H9 (cell line): ENCODE data around the gene RAB30. TPM values are rescaled to one million over a fixed set of nuclear protein-coding genes. Genes with fewer than 3 reads are reported as not detected.

Experiments
- DNase-seq: peaks from one replicate; pipeline ENCODE4 v3.0.0-alpha.2; 2017
- H2AFZ ChIP-seq: one replicate; pipeline ENCODE4 v1.6.1; 2013; ENCODE audit warnings: mild to moderate bottlenecking, low read length, control low read depth, moderate library complexity
- H2AK5ac ChIP-seq: 2 replicates; pipeline ENCODE4 v1.6.1; 2013; ENCODE audit warnings: low read length, control low read depth, mixed read lengths; ENCODE audit not compliant: insufficient read length
- H2BK120ac ChIP-seq: one replicate; pipeline ENCODE4 v1.6.1; 2013; ENCODE audit warnings: low read depth, mild to moderate bottlenecking, low read length, control low read depth, inconsistent platforms; ENCODE audit not compliant: poor library complexity, severe bottlenecking
- H2BK12ac ChIP-seq: 2 replicates; pipeline ENCODE4 v1.6.1; 2013; ENCODE audit warnings: low read length, control low read depth, mixed read lengths, low read depth; ENCODE audit not compliant: insufficient read length
- H2BK15ac ChIP-seq: 2 replicates; pipeline ENCODE4 v1.6.1; 2013; ENCODE audit warnings: low read depth, low read length, control low read depth
- H2BK20ac ChIP-seq: one replicate; pipeline ENCODE4 v1.6.1; 2013; ENCODE audit warnings: low read depth, mild to moderate bottlenecking, low read length, control low read depth, inconsistent platforms; ENCODE audit not compliant: poor library complexity, severe bottlenecking
- H2BK5ac ChIP-seq: 2 replicates; pipeline ENCODE4 v1.6.1; 2013; ENCODE audit warnings: low read length, control low read depth, mixed read lengths; ENCODE audit not compliant: insufficient read length
- H3K14ac ChIP-seq: 2 replicates; pipeline ENCODE4 v1.6.1; 2013; ENCODE audit warnings: low read length, control low read depth; ENCODE audit not compliant: insufficient read depth
- H3K18ac ChIP-seq: 2 replicates; pipeline ENCODE4 v1.6.1; 2013; ENCODE audit warnings: low read depth, mild to moderate bottlenecking, mixed read lengths, low read length, control low read depth; ENCODE audit not compliant: insufficient read length
- H3K23ac ChIP-seq: 2 replicates; pipeline ENCODE4 v1.6.1; 2013; ENCODE audit warnings: low read length, control low read depth, mixed read lengths, low read depth; ENCODE audit not compliant: insufficient read length
- H3K23me2 ChIP-seq: 2 replicates; pipeline ENCODE4 v1.6.1; 2013; ENCODE audit warnings: low read depth, mild to moderate bottlenecking, mixed read lengths, low read length, control low read depth; ENCODE audit not compliant: insufficient read length, poor library complexity, severe bottlenecking
- H3K27ac ChIP-seq: 2 replicates; pipeline ENCODE4 v1.5.1; 2013; ENCODE audit warnings: low read length, control low read depth, mixed read lengths, low read depth; ENCODE audit not compliant: insufficient read length
- H3K27me3 ChIP-seq: 2 replicates; pipeline ENCODE4 v1.6.1; 2013; ENCODE audit warnings: low read length, control low read depth, inconsistent platforms; ENCODE audit not compliant: insufficient read depth
- H3K4ac ChIP-seq: 2 replicates; pipeline ENCODE4 v1.6.1; 2013; ENCODE audit warnings: low read depth, mild to moderate bottlenecking, control low read depth, inconsistent platforms, low read length, moderate library complexity
- H3K4me1 ChIP-seq: 2 replicates; pipeline ENCODE4 v1.6.1; 2013; ENCODE audit warnings: low read length, control low read depth, inconsistent platforms; ENCODE audit not compliant: insufficient read depth
- H3K4me2 ChIP-seq: 2 replicates; pipeline ENCODE4 v1.6.1; 2013; ENCODE audit warnings: low read length, control low read depth, mixed read lengths; ENCODE audit not compliant: insufficient read length, insufficient read depth
- H3K56ac ChIP-seq: 2 replicates; pipeline ENCODE4 v1.6.1; 2013; ENCODE audit warnings: low read depth, mild to moderate bottlenecking, mixed read lengths, low read length, control low read depth; ENCODE audit not compliant: insufficient read length
- H3K79me1 ChIP-seq: 2 replicates; pipeline ENCODE4 v1.6.1; 2013; ENCODE audit warnings: low read depth, mild to moderate bottlenecking, moderate library complexity, low read length, control low read depth, inconsistent platforms; ENCODE audit not compliant: insufficient read depth, poor library complexity, severe bottlenecking
- H3K79me2 ChIP-seq: 2 replicates; pipeline ENCODE4 v1.6.1; 2013; ENCODE audit warnings: low read length, control low read depth, inconsistent platforms; ENCODE audit not compliant: insufficient read depth
- H3K9ac ChIP-seq: 2 replicates; pipeline ENCODE4 v1.6.1; 2013; ENCODE audit warnings: low read length, control low read depth, mixed read lengths; ENCODE audit not compliant: insufficient read length; ENCODE audit errors: extremely low read depth
- H3K9me3 ChIP-seq: one replicate; pipeline ENCODE4 v1.6.1; 2013; ENCODE audit warnings: low read depth, low read length, inconsistent platforms; ENCODE audit not compliant: control insufficient read depth
- H3T11ph ChIP-seq: one replicate; pipeline ENCODE4 v1.6.1; 2013; ENCODE audit warnings: mild to moderate bottlenecking, low read length, control low read depth, inconsistent platforms
- H4K20me1 ChIP-seq: one replicate; pipeline ENCODE4 v1.6.1; 2013; ENCODE audit not compliant: control insufficient read depth, insufficient read length, insufficient read depth
- H4K5ac ChIP-seq: 2 replicates; pipeline ENCODE4 v1.6.1; 2013; ENCODE audit warnings: low read depth, mild to moderate bottlenecking, mixed read lengths, low read length, control low read depth; ENCODE audit not compliant: insufficient read length
- H4K8ac ChIP-seq: replicated peaks from 2 replicates; pipeline ENCODE4 v1.6.1; 2013; ENCODE audit warnings: low read length, control low read depth, mixed read lengths, low read depth; ENCODE audit not compliant: insufficient read length
- H4K91ac ChIP-seq: 2 replicates; pipeline ENCODE4 v1.6.1; 2013; ENCODE audit warnings: low read depth, mild to moderate bottlenecking, moderate library complexity, mixed read lengths, low read length, control low read depth; ENCODE audit not compliant: insufficient read length
- H3K27ac Mint-ChIP-seq, 3 experiments: 2 replicates in 2 of 3; 3 replicates in 1 of 3; pipeline ENCODE4 v1.8.0; 2020 to 2021; ENCODE audit warnings: mixed read lengths in 3 of 3, mild to moderate bottlenecking in 1 of 3, moderate library complexity in 1 of 3
- H3K27me3 Mint-ChIP-seq: 2 replicates; pipeline ENCODE4 v1.8.0; 2021; ENCODE audit warnings: low read depth, mild to moderate bottlenecking, moderate library complexity, mixed read lengths
- H3K36me3 Mint-ChIP-seq, 3 experiments: 2 replicates in 2 of 3; 3 replicates in 1 of 3; pipeline ENCODE4 v1.8.0; 2020 to 2021; ENCODE audit warnings: low read depth in 3 of 3, mixed read lengths in 3 of 3; ENCODE audit not compliant: insufficient read depth in 1 of 3
- H3K4me1 Mint-ChIP-seq, 2 experiments: 2 replicates each; pipeline ENCODE4 v1.8.0; 2020; ENCODE audit warnings: mixed read lengths in 2 of 2
- H3K4me3 Mint-ChIP-seq, 2 experiments: 2 replicates in 1 of 2; 3 replicates in 1 of 2; pipeline ENCODE4 v1.8.0; 2020 to 2021; ENCODE audit warnings: mild to moderate bottlenecking in 2 of 2, mixed read lengths in 2 of 2, moderate library complexity in 1 of 2
- H3K9me3 Mint-ChIP-seq, 2 experiments: 2 replicates in 1 of 2; 3 replicates in 1 of 2; pipeline ENCODE4 v1.8.0; 2020; ENCODE audit warnings: mild to moderate bottlenecking in 2 of 2, mixed read lengths in 2 of 2, moderate library complexity in 1 of 2
- WGBS: extraction: QIAGEN DNeasy Blood & Tissue Kit; methylation state at CpG from one replicate; pipeline ENCODE4 v1.1.7; 2013; ENCODE audit warnings: missing lambda C conversion rate, low lambda C conversion rate, mixed read lengths; ENCODE audit not compliant: insufficient read length; ENCODE audit errors: extremely low coverage; 5-methylcytosine and 5-hydroxymethylcytosine counted together
- total RNA-seq: library from RNA; stranded (reverse); gene quantifications from 2 replicates; pipeline ENCODE4 v1.2.1, GENCODE V29; 2021
- TF ChIP-seq, protein P1 (sequence below): fragments of 200-600 bp; sonication (generic); conservative IDR thresholded peaks from 3 replicates; pipeline ENCODE4 v1.8.0; 2021; ENCODE audit warnings: antibody characterized with exemption, mild to moderate bottlenecking

The RAB30 gene
- total RNA-seq, 1 experiment from 2014 or later: 4.8 TPM

- no peak overlapping the region for H3K4ac ChIP-seq
- H2AFZ ChIP-seq: no peak overlapping the region
- peaks cover 5 to 14% (median 13%) of the 10 kb centered on the region in 3 experiments; a peak in 6 of 7 replicates for H3K36me3 Mint-ChIP-seq
- H3K79me1 ChIP-seq: peaks cover 5% of the 10 kb centered on the region
- no peak overlapping the region for H3K23ac ChIP-seq
- no peak overlapping the region for H2BK5ac ChIP-seq
- peaks cover 7 to 16% of the 10 kb centered on the region in 2 experiments for H3K4me1 Mint-ChIP-seq
- no peak overlapping the region for H3K56ac ChIP-seq
- no peak overlapping the region for H2AK5ac ChIP-seq
- H3K4me2 ChIP-seq: peak overlapping the region; percentile 98
- H4K8ac ChIP-seq: no peak overlapping the region
- no peak overlapping the region for H3K27ac Mint-ChIP-seq
- peak overlapping the region in 1 of 2 experiments; percentile 64; a peak in 3 of 5 replicates for H3K4me3 Mint-ChIP-seq
- no peaks in the 10 kb centered on the region for H4K20me1 ChIP-seq
- no peak overlapping the region for H2BK15ac ChIP-seq
- TF ChIP-seq, protein P1, sequence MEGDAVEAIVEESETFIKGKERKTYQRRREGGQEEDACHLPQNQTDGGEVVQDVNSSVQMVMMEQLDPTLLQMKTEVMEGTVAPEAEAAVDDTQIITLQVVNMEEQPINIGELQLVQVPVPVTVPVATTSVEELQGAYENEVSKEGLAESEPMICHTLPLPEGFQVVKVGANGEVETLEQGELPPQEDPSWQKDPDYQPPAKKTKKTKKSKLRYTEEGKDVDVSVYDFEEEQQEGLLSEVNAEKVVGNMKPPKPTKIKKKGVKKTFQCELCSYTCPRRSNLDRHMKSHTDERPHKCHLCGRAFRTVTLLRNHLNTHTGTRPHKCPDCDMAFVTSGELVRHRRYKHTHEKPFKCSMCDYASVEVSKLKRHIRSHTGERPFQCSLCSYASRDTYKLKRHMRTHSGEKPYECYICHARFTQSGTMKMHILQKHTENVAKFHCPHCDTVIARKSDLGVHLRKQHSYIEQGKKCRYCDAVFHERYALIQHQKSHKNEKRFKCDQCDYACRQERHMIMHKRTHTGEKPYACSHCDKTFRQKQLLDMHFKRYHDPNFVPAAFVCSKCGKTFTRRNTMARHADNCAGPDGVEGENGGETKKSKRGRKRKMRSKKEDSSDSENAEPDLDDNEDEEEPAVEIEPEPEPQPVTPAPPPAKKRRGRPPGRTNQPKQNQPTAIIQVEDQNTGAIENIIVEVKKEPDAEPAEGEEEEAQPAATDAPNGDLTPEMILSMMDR: no peak
- H3K9me3 Mint-ChIP-seq: no peaks in the 10 kb centered on the region
- no peak overlapping the region for H3K27ac ChIP-seq
- H3K18ac ChIP-seq: no peak overlapping the region
- H3K27me3 Mint-ChIP-seq: peaks cover 2% of the 10 kb centered on the region; the same call in 1 of the 2 replicates
- no peak overlapping the region for H3K14ac ChIP-seq
- no peaks in the 10 kb centered on the region for H3K27me3 ChIP-seq
- no peak overlapping the region for H3T11ph ChIP-seq
- no peak overlapping the region for H2BK20ac ChIP-seq
- H4K91ac ChIP-seq: no peak overlapping the region
- no peak overlapping the region for H4K5ac ChIP-seq
- peaks cover 2% of the 10 kb centered on the region; the same call in 1 of the 2 replicates for H3K4me1 ChIP-seq
- DNase-seq: peak; percentile 40
- peaks cover 3% of the 10 kb centered on the region; the same call in 1 of the 2 replicates for H3K79me2 ChIP-seq
- no peaks in the 10 kb centered on the region for H3K9me3 ChIP-seq
- H2BK12ac ChIP-seq: no peak overlapping the region
- H2BK120ac ChIP-seq: no peak overlapping the region
- H3K23me2 ChIP-seq: peaks cover 10% of the 10 kb centered on the region
- WGBS: no CpG with 5 or more reads among the region's 3 CpGs
- no peak overlapping the region for H3K9ac ChIP-seq
Observed at GRCh38 chr11:83070044-83070701, 1.5 kb downstream of the RAB30 start.
